ENCODE data around the gene THRAP3. TPM values are rescaled to one million over a fixed set of nuclear protein-coding genes. Genes with fewer than 3 reads are reported as not detected.
"Not testable (repeated sequence)": the region's sequence is repeated elsewhere in the genome, so short reads cannot be mapped to it uniquely, and the experiment has no call there.

Gene THRAP3
- total and polyA plus RNA-seq, 7 donors: 45.8 to 159 (median 96.6) TPM

- no peaks in the 10 kb centered on the region for H3K27me3 ChIP-seq (ENCODE audit: insufficient read depth in 3 of 3, low read length in 2 of 3)
- 1 to 3% (median 2%) methylated on average over 16 of the region's 16 CpGs for WGBS, 3 donors
- ATAC-seq: peak in 3 of 4 donors; percentile 22 to 39 (median 25)
- no peak for DNase-seq
- no peak for TF ChIP-seq CTCF (IDR thresholded peaks at IDR 0.05)
- H3K4me1 ChIP-seq: peaks cover 30% of the 10 kb centered on the region
- H3K27ac ChIP-seq: peak overlapping the region; percentile 98
- intact Hi-C loops (cut with DNase I): loop anchor here in 1 of 2 donors (5.0 kb wide), 1 partner anchor 66 kb away; the partner anchor contains the start of gene MAP7D1
- H3K9me3 ChIP-seq: no peaks in the 10 kb centered on the region
- H3K36me3 ChIP-seq (ENCODE audit: insufficient read depth in 1 of 2, low read depth in 1 of 2): peaks cover 0 to 24% of the 10 kb centered on the region in 2 donors
- peak overlapping the region; percentile 94 for H3K4me3 ChIP-seq
Observed at GRCh38 chr1:36223381-36223995, 755 bp upstream of the THRAP3 start.

GRCh38 chr1:36224537-36225282 is 467 bp downstream of the THRAP3 start:
- Histone ChIP-seq H3K36me3 (ENCODE audit: insufficient read depth in 1 of 2, low read depth in 1 of 2) (peaks cover 0 to 35% of the 10 kb centered on the region in 2 donors), H3K27ac (peak overlapping the region; percentile 98), H3K27me3 (ENCODE audit: insufficient read depth in 3 of 3, low read length in 2 of 3) (no peaks in the 10 kb centered on the region), H3K4me1 (peaks cover 30% of the 10 kb centered on the region), H3K4me3 (peak overlapping the region; percentile 94), H3K9me3 (no peaks in the 10 kb centered on the region)
- 0 to 1% (median 0%) methylated on average over 27 to 29 of the region's 29 CpGs for WGBS, 3 donors
- intact Hi-C loops (cut with DNase I): loop anchor here (2.0 to 5.0 kb wide), 3 partner anchors 60 to 67 kb away; partner anchors contain the start of gene MAP7D1 (in 1 of the 2)
- DNase-seq: peak in 1 of 2 donors; percentile 79
- ATAC-seq: peak; percentile 72 to 78 (median 74)
- TF ChIP-seq CTCF (IDR thresholded peaks at IDR 0.05): peak; percentile 49

- H3K36me3 ChIP-seq (ENCODE audit: insufficient read depth in 1 of 2, low read depth in 1 of 2): peaks cover 0 to 42% of the 10 kb centered on the region in 2 donors
- H3K27ac ChIP-seq: peak overlapping the region; percentile 98
- DNase-seq (no peak), ATAC-seq (peak in 1 of 4 donors; percentile 45)
- no peak for TF ChIP-seq CTCF (IDR thresholded peaks at IDR 0.05)
- H3K4me3 ChIP-seq: peak overlapping the region; percentile 94
- WGBS, 3 donors: 5 to 9% (median 6%) methylated on average over 10 of the region's 10 CpGs
- peaks cover 35% of the 10 kb centered on the region for H3K4me1 ChIP-seq
- H3K27me3 ChIP-seq (ENCODE audit: insufficient read depth in 3 of 3, low read length in 2 of 3): no peaks in the 10 kb centered on the region
- no peaks in the 10 kb centered on the region for H3K9me3 ChIP-seq
- intact Hi-C loops (cut with DNase I): loop anchor here (2.0 to 5.0 kb wide), 2 partner anchors 59 to 62 kb away; no protein-coding TSS in a partner anchor
Observed at GRCh38 chr1:36225283-36225899, 1.1 kb downstream of the THRAP3 start.

- 70 to 84% (median 76%) methylated on average over 12 of the region's 12 CpGs for WGBS, 3 donors
- peak overlapping the region; percentile 84 for H3K27ac ChIP-seq
- DNase-seq; H3K9me3 ChIP-seq; intact Hi-C loops (cut with DNase I); ATAC-seq; H3K27me3 ChIP-seq (ENCODE audit: insufficient read depth in 3 of 3, low read length in 2 of 3): not testable (repeated sequence)
- peaks cover 75% of the 10 kb centered on the region for H3K4me1 ChIP-seq
- H3K36me3 ChIP-seq (ENCODE audit: insufficient read depth in 1 of 2, low read depth in 1 of 2): peaks cover 0 to 76% of the 10 kb centered on the region in 2 donors
- peak overlapping the region; percentile 24 for H3K4me3 ChIP-seq
Observed at GRCh38 chr1:36230279-36230678, 6.0 kb downstream of the THRAP3 start.

- no peaks in the 10 kb centered on the region for H3K27me3 ChIP-seq (ENCODE audit: insufficient read depth in 3 of 3, low read length in 2 of 3)
- TF ChIP-seq CTCF (IDR thresholded peaks at IDR 0.05): no peak
- 7 to 31% (median 24%) methylated on average over 1 of the region's 1 CpG for WGBS, 3 donors
- ATAC-seq (peak in 2 of 4 donors; percentile 36 to 60), DNase-seq (no peak)
- peak overlapping the region; percentile 24 for H3K4me3 ChIP-seq
- H3K9me3 ChIP-seq: no peaks in the 10 kb centered on the region
- H3K4me1 ChIP-seq: peaks cover 83% of the 10 kb centered on the region
- intact Hi-C loops (cut with DNase I): no loop called here
- H3K27ac ChIP-seq: peak overlapping the region; percentile 84
- peaks cover 0 to 75% of the 10 kb centered on the region in 2 donors for H3K36me3 ChIP-seq (ENCODE audit: insufficient read depth in 1 of 2, low read depth in 1 of 2)
Observed at GRCh38 chr1:36231191-36231590, 6.9 kb downstream of the THRAP3 start.
